Stimulated activated naive CD4-positive, alpha-beta T cell treated with Interleukin-2 at 50 U/mL for 16 hours (primary cell): ENCODE data around the gene MBP.

Source experiments
- DNase-seq: peaks from one replicate; lab custom pipeline; 2025; lab: John Stamatoyannopoulos, UW

The MBP gene

GRCh38 chr18:77151033-77151771 lies 18.6 kb upstream of the MBP start:
- no peak for DNase-seq

- no peak for DNase-seq
Measured at GRCh38 chr18:77150588-77150987, 18.0 kb upstream of the MBP start.

GRCh38 chr18:77148289-77148688 lies 15.7 kb upstream of the MBP start:
- no peak for DNase-seq

- DNase-seq = no peak
Measured at GRCh38 chr18:77147418-77147852, 14.9 kb upstream of the MBP start.

- no peak for DNase-seq
Measured at GRCh38 chr18:77146249-77147080, 13.9 kb upstream of the MBP start.

GRCh38 chr18:77145364-77145901 lies 12.8 kb upstream of the MBP start:
- DNase-seq = no peak

GRCh38 chr18:77144451-77145118 lies 12.0 kb upstream of the MBP start:
- no peak for DNase-seq

- DNase-seq = no peak
Measured at GRCh38 chr18:77144046-77144445, 11.5 kb upstream of the MBP start.

GRCh38 chr18:77143196-77143595 lies 10.6 kb upstream of the MBP start:
- no peak for DNase-seq

GRCh38 chr18:77141401-77142118 lies 9.0 kb upstream of the MBP start:
- DNase-seq = no peak

- DNase-seq = peak; percentile 18
Measured at GRCh38 chr18:77140439-77141109, 8.0 kb upstream of the MBP start.

- DNase-seq = no peak
Measured at GRCh38 chr18:77140030-77140429, 7.4 kb upstream of the MBP start.

GRCh38 chr18:77139619-77140018 lies 7.0 kb upstream of the MBP start:
- no peak for DNase-seq

- DNase-seq = no peak
Measured at GRCh38 chr18:77138270-77138669, 5.7 kb upstream of the MBP start.

GRCh38 chr18:77137851-77138250 lies 5.3 kb upstream of the MBP start:
- no peak for DNase-seq

- DNase-seq = no peak
Measured at GRCh38 chr18:77136871-77137665, 4.5 kb upstream of the MBP start.

- DNase-seq = no peak
Measured at GRCh38 chr18:77136076-77136718, 3.6 kb upstream of the MBP start.

- no peak for DNase-seq
Measured at GRCh38 chr18:77135339-77136075, 2.9 kb upstream of the MBP start.

GRCh38 chr18:77134611-77135010 lies 2.0 kb upstream of the MBP start:
- no peak for DNase-seq
